ENCODE results near the gene TLL2.

Gene TLL2

GRCh38 chr10:96507044-96507443 is 6.7 kb downstream of the TLL2 start:
- DNase-seq (ENCODE audit: low spot score), result no peak

GRCh38 chr10:96505150-96506136 is 8.3 kb downstream of the TLL2 start:
- DNase-seq (ENCODE audit: low spot score), result no peak

GRCh38 chr10:96502561-96503282 is 11.0 kb downstream of the TLL2 start:
- DNase-seq (ENCODE audit: low spot score), result no peak

DNA sequence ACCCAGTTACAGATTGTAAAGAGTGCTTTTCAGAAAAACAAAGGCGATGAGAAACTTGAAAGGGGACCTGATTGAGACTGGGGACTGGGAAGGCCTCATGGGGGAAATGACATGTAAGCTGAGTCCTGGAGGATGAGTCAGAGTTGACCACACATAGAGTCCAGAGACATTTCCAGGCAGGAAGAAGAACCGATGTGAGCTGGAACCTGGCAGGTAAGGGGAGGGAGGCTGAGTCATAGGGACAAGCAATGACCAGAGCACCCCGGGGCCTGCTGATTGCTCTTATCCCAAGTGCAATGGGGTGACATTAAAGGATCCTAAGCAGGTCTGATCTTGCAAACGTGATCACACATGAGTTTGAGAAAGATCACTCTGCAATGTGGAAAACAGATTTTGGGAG is 11.7 kb downstream of the TLL2 start:
- no peak for DNase-seq (ENCODE audit: low spot score)

DNA sequence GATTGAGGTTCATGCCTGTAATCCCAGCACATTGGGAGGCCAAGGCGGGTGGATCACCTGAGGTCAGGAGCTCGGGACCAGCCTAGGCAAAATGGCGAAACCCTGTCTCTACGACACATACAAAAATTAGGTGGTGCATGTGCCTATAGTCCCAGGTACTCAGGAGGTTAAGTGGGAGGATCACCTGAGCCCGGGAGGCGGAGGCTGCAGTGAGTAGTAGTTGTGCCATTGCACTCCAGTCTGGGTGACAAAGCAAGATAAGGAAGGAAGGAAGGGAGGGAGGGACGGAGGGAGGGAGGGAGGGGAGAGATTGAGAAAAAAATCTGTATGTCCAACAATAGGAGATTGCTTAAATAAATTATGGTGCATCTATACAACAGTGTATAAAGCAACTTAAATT is 13.2 kb downstream of the TLL2 start:
- no peak for DNase-seq (ENCODE audit: low spot score)

- no peak for DNase-seq (ENCODE audit: low spot score)
Observed at GRCh38 chr10:96500050-96500449, 13.7 kb downstream of the TLL2 start.

DNA sequence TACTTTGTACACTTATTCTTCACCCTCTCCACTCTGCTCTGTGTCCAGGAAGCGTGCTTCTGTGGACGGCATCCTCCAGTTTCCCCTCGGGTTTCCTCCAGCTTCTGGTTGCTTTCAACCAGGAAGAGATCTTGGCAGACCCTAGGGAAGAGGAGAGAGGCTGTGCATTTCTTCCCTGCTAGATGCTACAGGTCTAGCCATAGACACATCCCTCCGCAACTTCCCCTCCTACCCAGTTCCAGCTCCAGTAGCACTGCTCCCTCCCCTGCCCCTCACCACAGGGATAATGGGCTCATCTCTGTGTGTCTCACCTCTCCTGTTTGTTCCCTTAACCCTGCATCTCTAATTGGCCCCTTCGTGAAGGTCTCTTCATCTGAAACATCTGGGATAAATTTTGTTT is 16.3 kb downstream of the TLL2 start:
- no peak for DNase-seq (ENCODE audit: low spot score)

GRCh38 chr10:96496281-96496925 is 17.3 kb downstream of the TLL2 start:
- DNase-seq (ENCODE audit: low spot score), result no peak

DNA sequence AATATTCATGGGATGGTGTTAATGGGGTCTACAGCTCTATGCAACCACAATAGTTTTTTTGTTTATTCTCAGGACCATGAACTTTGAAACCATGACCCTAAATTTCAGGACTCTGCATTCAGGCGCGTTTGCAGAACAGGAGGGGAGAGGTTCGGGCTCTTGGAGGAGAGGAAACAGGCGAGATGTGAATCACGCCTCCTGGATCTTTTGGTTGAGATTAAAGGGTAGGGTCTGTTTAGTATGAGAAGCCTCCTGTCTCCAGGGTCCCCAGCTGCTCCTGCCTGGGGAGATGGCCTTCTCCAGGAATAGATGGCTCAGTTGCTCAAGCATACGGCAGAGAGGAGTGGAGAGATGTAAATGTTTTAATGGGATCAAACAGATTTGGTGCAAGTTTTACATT is 18.2 kb downstream of the TLL2 start:
- DNase-seq (ENCODE audit: low spot score), result no peak

DNA sequence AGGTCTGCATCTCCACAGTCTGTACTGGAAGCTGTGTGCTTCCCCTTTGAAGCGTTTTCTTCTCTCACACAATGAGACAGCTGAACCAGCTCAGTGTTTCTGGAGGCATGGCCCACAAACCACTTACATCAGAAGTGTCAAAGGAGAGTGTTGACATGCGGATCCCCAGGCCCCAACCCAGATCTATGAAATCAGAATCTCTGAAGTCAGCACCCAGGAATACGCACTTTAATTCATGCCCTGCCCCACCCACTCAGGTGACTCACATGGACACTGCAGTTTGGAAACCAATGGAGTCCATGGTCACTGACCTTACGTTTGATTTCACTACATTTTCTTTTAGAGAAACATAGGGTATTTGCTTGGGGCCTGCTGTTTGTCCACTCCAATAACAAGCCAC is 19.0 kb downstream of the TLL2 start:
- no peak for DNase-seq (ENCODE audit: low spot score)

DNA sequence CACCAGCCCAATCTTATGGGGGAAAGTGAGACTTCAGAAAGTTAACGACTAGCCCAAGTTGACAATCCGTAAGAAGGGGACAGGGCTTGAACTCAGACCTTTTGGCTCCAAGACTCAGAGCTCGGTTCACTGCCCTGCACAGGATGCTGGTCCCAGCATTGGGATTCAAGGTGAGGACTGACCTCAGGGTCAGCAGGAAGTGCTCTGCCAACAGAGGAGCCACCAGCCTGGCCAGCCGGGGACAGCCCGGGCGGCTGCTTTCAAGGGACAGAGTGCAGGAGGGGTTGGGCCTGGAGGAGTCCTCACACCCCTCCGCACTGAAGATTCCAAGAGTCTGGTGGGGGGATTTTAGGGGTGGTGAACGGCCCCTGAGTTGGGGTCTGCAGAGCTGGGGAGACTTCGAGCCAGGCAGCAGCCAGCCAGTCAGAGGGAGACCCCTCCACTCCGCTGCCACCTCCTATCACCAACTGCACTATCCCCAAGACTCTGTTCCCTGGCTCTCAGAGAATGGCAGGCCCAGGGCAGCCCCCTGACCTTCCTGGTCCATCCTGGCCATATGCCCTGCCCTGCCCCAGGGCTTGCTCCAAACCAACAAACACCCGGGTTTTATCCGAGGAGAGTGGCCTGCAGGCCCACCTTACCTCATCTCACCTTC is 19.7 kb downstream of the TLL2 start:
- DNase-seq (ENCODE audit: low spot score), result no peak

- DNase-seq (ENCODE audit: low spot score), result no peak
Observed at GRCh38 chr10:96493254-96493653, 20.5 kb downstream of the TLL2 start.

GRCh38 chr10:96491303-96491702 is 22.4 kb downstream of the TLL2 start:
- no peak for DNase-seq (ENCODE audit: low spot score)

- no peak for DNase-seq (ENCODE audit: low spot score)
Observed at GRCh38 chr10:96488161-96488935, 25.4 kb downstream of the TLL2 start.

DNA sequence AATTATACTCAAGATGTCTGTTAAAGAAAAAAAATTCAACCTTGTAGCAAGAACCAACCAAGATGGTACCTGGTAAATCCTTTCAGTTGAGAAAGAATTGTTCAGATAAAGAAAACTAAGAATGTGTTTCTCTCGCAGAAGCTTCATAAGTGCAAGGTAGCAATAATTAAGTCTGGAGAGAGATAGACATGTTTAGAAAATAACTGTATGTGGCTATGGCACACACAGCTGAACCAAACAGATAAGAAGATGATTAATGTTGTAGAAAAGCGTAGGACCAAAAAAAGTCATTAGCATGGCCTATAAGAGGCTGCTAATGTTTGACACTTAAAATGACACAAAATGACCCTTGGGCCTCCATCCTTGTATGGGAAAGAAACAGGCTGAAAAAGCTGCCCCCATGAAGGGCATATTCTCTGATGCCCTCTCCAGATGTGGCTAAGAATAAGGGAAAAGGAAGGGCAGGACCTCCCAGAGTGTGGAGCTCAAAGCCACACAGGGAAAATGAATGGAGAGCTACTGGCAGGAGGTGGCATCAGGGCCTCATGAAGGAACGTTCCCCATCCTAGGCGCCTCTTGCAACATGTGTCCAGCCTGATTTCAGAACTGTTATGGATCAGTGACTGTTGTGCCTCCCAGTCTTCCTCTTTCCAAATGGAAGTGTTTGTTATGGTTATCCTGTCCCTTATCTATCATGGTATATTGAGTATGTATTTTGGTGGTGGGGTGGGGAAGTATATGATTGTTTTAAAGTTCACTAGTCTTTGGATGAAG is 30.7 kb downstream of the TLL2 start:
- no peak for DNase-seq (ENCODE audit: low spot score)

DNA sequence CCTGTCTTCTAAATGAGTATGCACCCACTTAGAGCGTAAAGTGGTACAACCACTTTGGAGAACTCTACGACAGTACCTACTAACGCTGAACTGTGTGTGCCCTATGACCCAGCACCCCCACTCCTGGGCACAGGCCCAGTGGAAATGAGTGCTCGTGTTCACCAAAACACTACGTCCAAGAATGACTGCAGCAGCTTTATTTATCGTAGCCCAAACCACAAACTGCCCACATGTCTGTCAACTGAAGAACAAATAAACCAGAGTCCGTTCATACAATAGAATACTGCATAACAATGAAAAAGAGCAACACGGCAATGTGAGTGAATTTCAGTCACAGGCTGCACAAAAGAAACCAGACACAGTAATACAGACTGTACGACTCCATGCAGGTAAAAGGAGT is 35.4 kb downstream of the TLL2 start:
- DNase-seq (ENCODE audit: low spot score), result no peak

DNA sequence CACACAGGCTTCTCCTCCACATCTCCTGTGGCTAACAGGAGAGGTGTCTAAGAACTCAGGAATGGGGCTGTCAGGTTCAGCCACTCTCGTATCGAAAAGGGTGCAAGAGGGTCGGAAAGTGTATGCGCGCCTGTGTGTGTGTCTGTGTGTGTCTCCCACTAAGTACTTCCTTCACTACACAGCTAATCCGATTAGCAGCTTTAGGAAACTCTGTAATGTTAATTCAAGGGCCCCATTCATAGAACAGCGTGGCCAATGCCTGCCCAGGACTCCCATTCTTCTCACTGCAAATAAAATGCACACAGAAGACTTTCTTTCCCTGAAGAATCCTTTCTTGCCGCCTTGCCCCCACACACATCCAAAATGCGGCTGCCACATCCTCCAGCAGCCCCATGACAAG is 39.9 kb downstream of the TLL2 start:
- DNase-seq (ENCODE audit: low spot score), result no peak

- no peak for DNase-seq (ENCODE audit: low spot score)
Observed at GRCh38 chr10:96470116-96470743, 43.5 kb downstream of the TLL2 start.

- DNase-seq (ENCODE audit: low spot score), result no peak
Observed at GRCh38 chr10:96468845-96469244, 44.9 kb downstream of the TLL2 start.

DNA sequence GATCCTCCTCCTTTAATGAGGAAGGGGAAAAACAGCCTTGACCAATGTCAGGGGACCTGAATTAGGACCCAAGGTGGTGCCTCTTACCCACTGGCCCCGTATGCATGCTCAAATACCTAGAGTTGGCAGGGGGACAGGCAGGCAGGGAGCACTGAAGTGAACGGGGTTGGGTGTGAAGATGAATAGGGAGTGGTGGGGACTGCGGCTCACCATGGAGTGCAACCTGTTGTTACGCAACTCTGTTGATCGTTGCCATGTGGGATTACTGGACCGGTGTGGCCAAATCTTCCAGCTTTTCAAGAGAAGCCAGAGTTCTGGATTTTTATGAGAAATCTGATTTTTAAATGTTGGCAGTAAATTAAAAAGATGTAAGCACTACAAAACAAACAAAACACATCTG is 48.1 kb downstream of the TLL2 start:
- DNase-seq (ENCODE audit: low spot score), result no peak
